Lung (tissue), 12 donors: ENCODE measurements around the gene FAM50B. TPM values are rescaled to one million over a fixed set of nuclear protein-coding genes. Genes with fewer than 3 reads are reported as not detected.

ENCODE experiments used
- ATAC-seq: fragments of 200-7000 bp; cut with Tn5 transposase; one replicate; pipeline ENCODE4 v1.9.1; 2020; ENCODE audit warnings: moderate number of reproducible peaks; ENCODE audit not compliant: insufficient read depth, low FRiP score
- DNase-seq, 3 donors: peaks; one replicate each; pipeline ENCODE4 v3.0.0-alpha.2; 2013 to 2017
- H3K27ac ChIP-seq, 2 donors: one replicate each; pipeline ENCODE4 v1.5.1; 2013; ENCODE audit warnings: mild to moderate bottlenecking in 2 of 2, moderate library complexity in 2 of 2, control low read depth in 1 of 2, inconsistent platforms in 1 of 2, low read depth in 1 of 2, low read length in 1 of 2
- H3K27me3 ChIP-seq, 3 donors: one replicate each; pipeline ENCODE4 v1.5.1; 2013; ENCODE audit warnings: low read length in 2 of 3; ENCODE audit not compliant: control insufficient read depth in 3 of 3, insufficient read depth in 3 of 3
- H3K36me3 ChIP-seq, 4 donors: one replicate each; pipeline ENCODE4 v1.5.1; 2013; ENCODE audit warnings: low read length in 4 of 4, mild to moderate bottlenecking in 1 of 4, moderate library complexity in 1 of 4; ENCODE audit not compliant: control insufficient read depth in 4 of 4, insufficient read depth in 4 of 4
- H3K4me1 ChIP-seq, 5 donors: one replicate each; pipeline ENCODE4 v1.5.1; 2013; ENCODE audit warnings: low read length in 5 of 5, mild to moderate bottlenecking in 2 of 5, moderate library complexity in 1 of 5; ENCODE audit not compliant: control insufficient read depth in 5 of 5, insufficient read depth in 5 of 5
- H3K4me3 ChIP-seq: one replicate; pipeline ENCODE4 v1.5.1; 2013; ENCODE audit warnings: mild to moderate bottlenecking, control low read depth, moderate library complexity
- H3K9ac ChIP-seq, 2 donors: one replicate each; pipeline ENCODE4 v1.5.1; 2013; ENCODE audit warnings: low read length in 2 of 2, control low read depth in 1 of 2; ENCODE audit not compliant: insufficient read depth in 1 of 2
- H3K9me3 ChIP-seq, 4 donors: one replicate each; pipeline ENCODE4 v1.5.1; 2013; ENCODE audit warnings: low read length in 3 of 4, mild to moderate bottlenecking in 1 of 4, moderate library complexity in 1 of 4; ENCODE audit not compliant: control insufficient read depth in 4 of 4, insufficient read depth in 3 of 4
- CTCF ChIP-seq: IDR thresholded peaks from 2 replicates; pipeline ENCODE4 v1.5.1; 2012; ENCODE audit warnings: mild to moderate bottlenecking; ENCODE audit errors: control extremely low read depth, extremely low read depth
- WGBS, 2 donors: extraction: QIAGEN DNeasy Blood & Tissue Kit; methylation state at CpG; one replicate each; pipeline ENCODE4 v1.1.7; 2013; 5-methylcytosine and 5-hydroxymethylcytosine counted together
- polyA plus RNA-seq, 2 donors: library from polyadenylated mRNA; stranded (reverse); fragments of 200-250 nt; gene quantifications; one replicate each; pipeline ENCODE4 v1.2.1, GENCODE V29; 2013
- total RNA-seq, 2 donors: library from RNA; depleted of rRNA in 1 of 2; stranded (reverse); fragments of >200 nt in 1 of 2; gene quantifications; one replicate each; pipeline ENCODE4 v1.2.1, GENCODE V29; 2014 to 2021
- donor health status: control.
- donor health status: control.
- donor health status: Bipolar disorder and iron deficiency.
- donor health status: healthy.
- donor health status: DM: yes; HTN: yes; CAD: no.

Gene FAM50B
- total and polyA plus RNA-seq, 4 donors, result 7.1 to 15.8 (median 11.3) TPM

- Histone ChIP-seq H3K4me1 (no peaks in the 10 kb centered on the region), H3K27me3 (no peaks in the 10 kb centered on the region), H3K9ac (no peak overlapping the region), H3K36me3 (no peaks in the 10 kb centered on the region), H3K27ac (no peak overlapping the region), H3K4me3 (no peak overlapping the region), H3K9me3 (no peaks in the 10 kb centered on the region)
- TF ChIP-seq CTCF, result no peak
- no peak for ATAC-seq
- 88 to 89% methylated on average over 4 of the region's 4 CpGs for WGBS, 2 donors
- no peak for DNase-seq
Observed at GRCh38 chr6:3874069-3874468, 24.9 kb downstream of the FAM50B start.

- no peaks in the 10 kb centered on the region for H3K9me3 ChIP-seq
- H3K36me3 ChIP-seq, result no peaks in the 10 kb centered on the region
- no peak overlapping the region for H3K27ac ChIP-seq
- 96% methylated on average over 5 of the region's 5 CpGs for WGBS, 2 donors
- H3K9ac ChIP-seq, result no peak overlapping the region
- no peak for TF ChIP-seq CTCF
- ATAC-seq, result no peak
- H3K4me3 ChIP-seq, result no peak overlapping the region
- no peaks in the 10 kb centered on the region for H3K4me1 ChIP-seq
- no peak for DNase-seq
- H3K27me3 ChIP-seq, result no peaks in the 10 kb centered on the region
Observed at GRCh38 chr6:3875486-3875885, 26.3 kb downstream of the FAM50B start.

GRCh38 chr6:3876101-3876500 lies 26.9 kb downstream of the FAM50B start:
- Histone ChIP-seq H3K9ac (no peak overlapping the region), H3K27me3 (no peaks in the 10 kb centered on the region), H3K9me3 (no peaks in the 10 kb centered on the region), H3K36me3 (no peaks in the 10 kb centered on the region), H3K27ac (no peak overlapping the region), H3K4me1 (no peaks in the 10 kb centered on the region), H3K4me3 (no peak overlapping the region)
- DNase-seq (no peak), ATAC-seq (no peak)
- TF ChIP-seq CTCF, result no peak
- 82 to 86% methylated on average over 10 of the region's 10 CpGs for WGBS, 2 donors

GRCh38 chr6:3876866-3877265 lies 27.7 kb downstream of the FAM50B start:
- Histone ChIP-seq H3K36me3 (no peaks in the 10 kb centered on the region), H3K4me1 (no peaks in the 10 kb centered on the region), H3K27ac (no peak overlapping the region), H3K9me3 (no peaks in the 10 kb centered on the region), H3K27me3 (no peaks in the 10 kb centered on the region), H3K9ac (no peak overlapping the region), H3K4me3 (no peak overlapping the region)
- ATAC-seq (no peak), DNase-seq (no peak)
- TF ChIP-seq CTCF, result no peak
- WGBS, 2 donors, result 73 to 84% methylated on average over 4 of the region's 4 CpGs
